Activated CD4-positive, alpha-beta T cell treated with anti-CD3 and anti-CD28 coated beads, Interleukin-2, amount 50 U/mL, for 16 hours (primary cell): ENCODE measurements around the gene MDH1B.
A peak's percentile ranks its signal among the peaks of the same experiment; 100 is the strongest.

Experiments
- DNase-seq: peaks from one replicate; pipeline ENCODE4 v3.0.0-alpha.2; 2020

MDH1B gene

DNA sequence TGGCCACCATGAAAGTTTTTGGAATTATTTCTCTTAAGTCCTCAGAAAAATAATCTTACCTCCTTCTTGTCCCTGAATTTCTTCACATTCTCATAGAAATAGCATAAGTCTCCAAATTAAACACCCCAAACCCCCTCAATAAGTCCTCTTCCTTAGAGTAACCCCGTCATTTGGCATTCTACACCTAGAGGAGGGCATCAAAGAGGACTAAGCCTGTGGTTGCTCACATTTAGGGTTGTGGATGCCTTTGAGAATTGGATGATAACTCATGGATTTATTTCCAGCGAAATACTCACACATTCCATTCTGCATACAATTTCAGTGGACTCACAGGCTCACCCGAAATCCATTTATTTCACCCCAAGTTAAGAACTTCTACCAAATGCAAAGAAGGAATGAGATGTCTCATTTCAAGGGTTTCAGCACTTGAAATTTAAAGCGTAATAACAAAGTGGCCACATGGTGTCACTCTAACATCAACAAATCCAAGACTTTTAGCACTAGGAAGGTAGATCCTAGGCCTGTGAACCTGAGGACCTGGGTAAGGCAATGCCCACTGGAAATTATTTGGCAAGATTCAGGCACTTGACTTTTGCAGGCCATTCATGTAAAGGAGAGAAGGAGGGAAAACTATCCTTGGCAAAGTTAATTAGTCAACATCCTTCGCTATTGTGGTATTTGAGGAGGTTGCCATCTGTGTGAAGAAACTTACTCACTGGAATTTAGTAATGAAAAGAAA is 71.6 kb downstream of the MDH1B start:
- DNase-seq = peak; percentile 54

DNA sequence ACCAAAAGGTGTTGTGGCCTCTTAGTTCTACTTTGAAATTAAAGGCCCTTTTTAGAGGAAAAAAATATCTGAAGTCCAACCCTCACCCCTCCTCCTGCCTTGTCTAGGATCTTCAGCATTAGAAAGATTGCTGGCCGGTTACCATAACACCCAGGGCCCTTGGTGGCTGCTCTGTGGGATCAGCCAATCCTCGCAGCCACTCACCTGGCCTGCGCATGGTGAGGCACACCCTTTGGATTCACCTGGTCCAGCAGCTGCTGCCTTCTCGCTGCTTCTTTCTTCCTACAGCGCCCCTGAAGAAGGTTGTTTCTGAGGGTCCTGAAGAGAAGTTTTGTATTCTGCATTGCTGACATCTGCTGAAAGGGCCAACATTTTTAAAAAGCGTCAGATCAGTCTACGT is 72.2 kb downstream of the MDH1B start:
- DNase-seq = no peak

DNA sequence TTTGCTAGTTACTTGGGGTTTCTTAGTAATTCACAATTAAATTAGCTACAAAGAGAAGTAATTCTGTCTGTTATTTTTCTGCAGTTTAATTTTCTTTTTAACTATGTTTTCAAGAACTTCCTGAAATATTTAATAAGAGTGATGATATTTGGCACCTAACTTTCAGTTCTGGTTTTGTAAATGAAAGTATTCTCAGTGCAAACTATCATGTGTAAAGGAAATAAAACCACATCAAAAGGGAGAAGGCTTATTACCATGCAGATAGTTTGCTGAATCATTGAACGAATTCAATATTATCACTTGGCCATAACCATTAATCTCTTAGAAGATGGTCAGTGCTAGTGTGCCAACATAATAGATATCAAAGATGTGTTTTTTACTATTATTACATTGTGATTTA is 76.1 kb downstream of the MDH1B start:
- no peak for DNase-seq

GRCh38 chr2:206688453-206688852 is 76.7 kb downstream of the MDH1B start:
- DNase-seq = no peak
